Measurements from ENCODE around the gene FBXW8. TPM values are rescaled to one million over a fixed set of nuclear protein-coding genes. Genes with fewer than 3 reads are reported as not detected.

Gene FBXW8
- total RNA-seq, 1 experiment from 2014 or later = 12.1 TPM

DNA sequence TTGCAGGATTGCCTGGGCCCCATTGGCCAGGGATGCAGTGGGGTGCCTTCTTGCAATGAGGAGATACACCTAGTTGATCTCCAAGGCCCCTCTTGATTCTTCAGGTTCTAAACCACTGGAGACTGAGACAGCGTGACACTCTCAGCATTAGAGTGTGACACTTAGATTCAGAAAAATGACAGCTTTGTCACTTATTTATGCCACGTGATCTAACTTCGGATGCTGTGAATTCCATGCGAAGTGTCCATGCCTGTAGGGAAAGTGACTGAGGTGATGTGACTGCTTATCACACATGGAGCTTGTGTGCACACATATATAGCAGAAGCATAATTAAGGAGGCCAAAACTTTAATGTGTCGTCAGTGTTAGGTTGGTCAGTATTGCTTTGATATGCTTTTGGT is 30.4 kb downstream of the FBXW8 start:
- no peak overlapping the region for H3K9ac ChIP-seq (ENCODE audit: low read length)
- no peak for TF ChIP-seq EZH2phosphoT487 (IDR thresholded peaks at IDR 0.05; ENCODE audit: borderline replicate concordance, low read length)
- TF ChIP-seq CTCF (conservative IDR thresholded peaks at IDR 0.05; ENCODE audit: low read depth, low read length) = no peak
- no peak for TF ChIP-seq EZH2 (IDR thresholded peaks at IDR 0.05; ENCODE audit: low read length, unreplicated experiment)
- H3K4me1 ChIP-seq (ENCODE audit: insufficient read depth, low read length) = no peaks in the 10 kb centered on the region
- no peaks in the 10 kb centered on the region for H4K20me1 ChIP-seq (ENCODE audit: low read length)
- H3K36me3 ChIP-seq (ENCODE audit: low read depth, low read length) = peaks cover 21% of the 10 kb centered on the region
- no peak overlapping the region for H3K27ac ChIP-seq (ENCODE audit: low read length)
- no TSS peak for BruUV-seq (replicated peaks)
- intact Hi-C loops (cut with micrococcal nuclease) = no loop called here
- no peaks in the 10 kb centered on the region for H3K27me3 ChIP-seq (ENCODE audit: low read length)
- H2AFZ ChIP-seq (ENCODE audit: low read length) = no peak overlapping the region
- no peaks in the 10 kb centered on the region for H3K79me2 ChIP-seq (ENCODE audit: low read length)
- H3K9me2 ChIP-seq (replicated peaks; ENCODE audit: low read length) = no peaks in the 10 kb centered on the region
- CTCF ChIA-PET = no interaction called here
- DNase-seq = no peak
- H3K4me2 ChIP-seq (ENCODE audit: low read length) = no peak overlapping the region
- POLR2A ChIA-PET (ENCODE audit: unreplicated experiment) = no interaction called here
- H3K4me3 ChIP-seq (ENCODE audit: low read length) = no peak overlapping the region
- no peaks in the 10 kb centered on the region for H3K9me3 ChIP-seq (ENCODE audit: low read length)
- no peaks in the 10 kb centered on the region for H3F3A ChIP-seq (ENCODE audit: low read length, unreplicated experiment)
- ATAC-seq = no peak

DNA sequence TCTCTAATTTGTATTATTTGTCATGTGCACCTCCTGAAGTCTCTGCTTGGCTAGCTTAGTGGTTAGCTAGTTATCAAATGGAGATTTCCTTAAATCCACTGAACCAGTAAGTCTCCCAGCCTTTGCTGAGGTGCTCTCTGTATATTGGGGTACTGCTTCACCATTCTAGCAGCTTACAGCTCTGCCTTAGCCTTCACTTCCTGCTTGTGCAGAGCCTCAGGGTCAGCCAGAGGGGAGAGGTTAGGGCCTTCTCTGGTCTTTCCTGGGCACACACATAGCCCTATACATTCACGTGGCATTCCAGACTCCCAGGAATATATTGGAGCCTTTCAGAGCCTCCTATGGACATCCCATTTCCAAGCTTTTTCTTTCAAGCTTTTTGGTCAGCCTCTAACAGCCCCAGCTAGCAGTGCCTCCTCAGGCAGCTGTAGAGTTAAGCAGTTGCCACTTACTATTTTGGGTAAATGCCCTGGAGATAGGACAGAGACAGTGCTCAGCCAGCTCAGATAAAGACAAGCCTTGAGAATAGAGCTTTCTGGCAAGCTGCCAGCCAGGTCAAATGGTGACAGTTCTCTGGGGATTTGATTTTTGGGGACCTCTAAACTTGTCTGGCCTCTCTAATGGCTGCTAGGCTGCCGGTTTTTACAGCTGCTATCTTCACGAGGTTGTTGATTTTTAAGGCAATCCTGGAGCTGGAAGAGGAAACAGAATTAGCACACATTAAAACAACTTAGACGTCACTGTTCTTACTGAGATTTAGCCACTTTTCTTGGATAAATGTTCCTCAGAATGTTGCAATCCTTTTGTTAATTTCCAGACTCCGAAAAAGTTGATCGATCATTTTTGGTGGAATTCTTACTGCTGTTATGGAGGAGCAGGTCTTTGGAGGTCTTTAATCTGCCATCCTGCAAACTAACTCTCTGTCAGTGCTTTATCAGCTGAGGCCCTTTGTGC is 32.9 kb downstream of the FBXW8 start:
- ATAC-seq (no peak), DNase-seq (no peak)
- no peak overlapping the region for H3K4me3 ChIP-seq (ENCODE audit: low read length)
- H2AFZ ChIP-seq (ENCODE audit: low read length) = no peak overlapping the region
- no peaks in the 10 kb centered on the region for H3K9me2 ChIP-seq (replicated peaks; ENCODE audit: low read length)
- H4K20me1 ChIP-seq (ENCODE audit: low read length) = no peaks in the 10 kb centered on the region
- no peaks in the 10 kb centered on the region for H3F3A ChIP-seq (ENCODE audit: low read length, unreplicated experiment)
- ChIA-PET POLR2A (ENCODE audit: unreplicated experiment) (no interaction called here), CTCF (no interaction called here)
- H3K79me2 ChIP-seq (ENCODE audit: low read length) = no peaks in the 10 kb centered on the region
- H3K36me3 ChIP-seq (ENCODE audit: low read depth, low read length) = peaks cover 26% of the 10 kb centered on the region
- no TSS peak for BruUV-seq (replicated peaks)
- H3K9ac ChIP-seq (ENCODE audit: low read length) = no peak overlapping the region
- no peaks in the 10 kb centered on the region for H3K4me1 ChIP-seq (ENCODE audit: insufficient read depth, low read length)
- no peak for TF ChIP-seq EZH2phosphoT487 (IDR thresholded peaks at IDR 0.05; ENCODE audit: borderline replicate concordance, low read length)
- no peak for TF ChIP-seq EZH2 (IDR thresholded peaks at IDR 0.05; ENCODE audit: low read length, unreplicated experiment)
- no peak for TF ChIP-seq CTCF (conservative IDR thresholded peaks at IDR 0.05; ENCODE audit: low read depth, low read length)
- H3K27ac ChIP-seq (ENCODE audit: low read length) = no peak overlapping the region
- no peaks in the 10 kb centered on the region for H3K9me3 ChIP-seq (ENCODE audit: low read length)
- no peak overlapping the region for H3K4me2 ChIP-seq (ENCODE audit: low read length)
- intact Hi-C loops (cut with micrococcal nuclease) = no loop called here
- H3K27me3 ChIP-seq (ENCODE audit: low read length) = no peaks in the 10 kb centered on the region

DNA sequence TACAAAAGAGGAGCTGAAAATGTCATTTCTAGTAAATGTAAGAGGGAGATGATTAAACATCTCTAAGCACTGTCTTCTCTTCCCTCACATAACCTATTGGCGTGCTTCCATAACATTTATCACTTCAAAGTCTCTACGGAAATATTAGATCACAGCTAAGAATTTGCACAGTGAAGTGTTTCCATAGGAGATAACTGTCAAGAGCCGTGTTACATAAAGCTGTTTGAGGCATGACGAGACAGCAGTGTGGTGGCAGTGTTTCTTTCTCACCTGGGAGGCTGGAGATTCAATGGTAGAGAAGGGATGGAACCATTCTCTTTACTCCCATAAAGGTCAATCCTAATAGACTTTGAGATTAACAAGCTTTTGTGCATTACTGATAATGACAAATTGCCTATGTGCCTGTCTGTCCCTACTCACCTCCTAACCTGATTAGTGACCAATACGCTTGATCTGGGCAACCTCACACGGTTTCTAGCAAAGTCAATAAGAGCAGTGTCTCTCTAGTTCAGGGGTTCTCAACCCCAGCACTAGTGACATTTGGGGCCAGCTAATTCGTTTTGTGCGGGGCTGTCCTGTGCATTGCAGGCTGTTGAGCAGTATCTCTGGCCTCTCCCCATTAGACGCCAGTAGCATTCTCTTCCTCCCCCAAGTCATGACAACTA is 35.3 kb downstream of the FBXW8 start:
- no peak for ATAC-seq
- no peak overlapping the region for H3K4me2 ChIP-seq (ENCODE audit: low read length)
- TSS peak; percentile 4 for BruUV-seq (replicated peaks)
- peaks cover 35% of the 10 kb centered on the region for H3K36me3 ChIP-seq (ENCODE audit: low read depth, low read length)
- no peaks in the 10 kb centered on the region for H3K79me2 ChIP-seq (ENCODE audit: low read length)
- no peak for DNase-seq
- H3K9ac ChIP-seq (ENCODE audit: low read length) = no peak overlapping the region
- ChIA-PET POLR2A (ENCODE audit: unreplicated experiment) (no interaction called here), CTCF (no interaction called here)
- no peaks in the 10 kb centered on the region for H3K27me3 ChIP-seq (ENCODE audit: low read length)
- H3K9me2 ChIP-seq (replicated peaks; ENCODE audit: low read length) = no peaks in the 10 kb centered on the region
- no peaks in the 10 kb centered on the region for H3K9me3 ChIP-seq (ENCODE audit: low read length)
- H3K27ac ChIP-seq (ENCODE audit: low read length) = no peak overlapping the region
- H4K20me1 ChIP-seq (ENCODE audit: low read length) = no peaks in the 10 kb centered on the region
- H2AFZ ChIP-seq (ENCODE audit: low read length) = no peak overlapping the region
- no peaks in the 10 kb centered on the region for H3F3A ChIP-seq (ENCODE audit: low read length, unreplicated experiment)
- intact Hi-C loops (cut with micrococcal nuclease) = no loop called here
- no peaks in the 10 kb centered on the region for H3K4me1 ChIP-seq (ENCODE audit: insufficient read depth, low read length)
- H3K4me3 ChIP-seq (ENCODE audit: low read length) = no peak overlapping the region
- TF ChIP-seq EZH2 (IDR thresholded peaks at IDR 0.05; ENCODE audit: low read length, unreplicated experiment) (no peak), EZH2phosphoT487 (IDR thresholded peaks at IDR 0.05; ENCODE audit: borderline replicate concordance, low read length) (no peak), CTCF (conservative IDR thresholded peaks at IDR 0.05; ENCODE audit: low read depth, low read length) (no peak)
